NCI-H1436 treated with DMSO at 0.1 percent for 48 hours (cell line): ENCODE measurements around the gene SPRED2.

Experiments
- DNase-seq: peaks from one replicate; lab custom pipeline; 2025; lab: John Stamatoyannopoulos, UW

SPRED2 gene, protein sequence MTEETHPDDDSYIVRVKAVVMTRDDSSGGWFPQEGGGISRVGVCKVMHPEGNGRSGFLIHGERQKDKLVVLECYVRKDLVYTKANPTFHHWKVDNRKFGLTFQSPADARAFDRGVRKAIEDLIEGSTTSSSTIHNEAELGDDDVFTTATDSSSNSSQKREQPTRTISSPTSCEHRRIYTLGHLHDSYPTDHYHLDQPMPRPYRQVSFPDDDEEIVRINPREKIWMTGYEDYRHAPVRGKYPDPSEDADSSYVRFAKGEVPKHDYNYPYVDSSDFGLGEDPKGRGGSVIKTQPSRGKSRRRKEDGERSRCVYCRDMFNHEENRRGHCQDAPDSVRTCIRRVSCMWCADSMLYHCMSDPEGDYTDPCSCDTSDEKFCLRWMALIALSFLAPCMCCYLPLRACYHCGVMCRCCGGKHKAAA

DNA sequence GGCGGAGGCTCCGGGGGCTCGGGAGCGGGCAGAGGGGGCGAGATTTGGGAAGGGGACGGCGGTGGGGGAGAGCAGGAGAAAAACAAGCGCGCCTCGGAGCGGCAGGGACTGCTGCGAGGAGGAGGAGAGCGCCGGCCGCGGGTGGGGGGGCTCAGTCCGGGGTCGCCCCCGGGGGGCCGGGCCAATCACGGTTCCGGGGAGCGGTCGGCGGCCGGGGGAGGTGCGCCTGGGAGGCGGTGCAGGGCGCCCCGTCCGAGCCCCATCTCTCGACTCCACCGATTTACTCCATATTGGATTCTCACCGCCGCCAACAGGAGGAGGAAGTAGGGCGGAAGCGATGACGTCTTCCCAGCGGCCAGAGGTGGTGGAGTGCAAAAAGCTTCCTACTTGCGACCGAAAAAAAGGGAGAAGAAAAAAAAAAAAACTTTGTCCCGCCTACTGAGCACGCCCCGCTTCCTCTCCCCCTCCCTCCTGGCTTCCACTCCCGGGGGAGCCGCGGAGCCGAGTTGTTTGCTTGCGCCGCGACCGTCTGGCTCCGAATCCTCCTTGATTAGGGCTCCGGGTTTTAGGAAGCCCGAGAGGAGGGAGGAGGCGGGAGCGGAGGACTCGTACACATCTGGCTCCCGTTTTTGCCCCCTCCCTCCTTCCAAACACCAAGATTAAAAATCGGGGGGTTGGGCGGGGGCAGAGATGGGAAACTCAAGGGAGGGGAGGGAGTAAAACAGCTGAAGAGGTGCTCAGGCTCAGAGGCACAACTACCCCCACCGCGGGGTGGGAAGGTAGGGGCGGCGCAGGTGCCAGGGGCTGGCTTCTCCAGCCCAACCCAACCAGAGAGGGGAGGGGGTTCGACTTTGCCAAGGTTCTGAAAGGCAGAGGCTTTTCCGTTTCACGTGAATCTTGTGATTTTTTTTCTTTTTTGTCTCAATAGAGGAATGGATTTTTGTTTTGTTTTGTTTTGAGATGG is at the start of gene SPRED2:
TSS of gene SPRED2 (minus strand) at position 373 of the 964 bp plus-strand sequence. CDS start 612 bp downstream, outside the sequence.
- peak; percentile 57 for DNase-seq

DNA sequence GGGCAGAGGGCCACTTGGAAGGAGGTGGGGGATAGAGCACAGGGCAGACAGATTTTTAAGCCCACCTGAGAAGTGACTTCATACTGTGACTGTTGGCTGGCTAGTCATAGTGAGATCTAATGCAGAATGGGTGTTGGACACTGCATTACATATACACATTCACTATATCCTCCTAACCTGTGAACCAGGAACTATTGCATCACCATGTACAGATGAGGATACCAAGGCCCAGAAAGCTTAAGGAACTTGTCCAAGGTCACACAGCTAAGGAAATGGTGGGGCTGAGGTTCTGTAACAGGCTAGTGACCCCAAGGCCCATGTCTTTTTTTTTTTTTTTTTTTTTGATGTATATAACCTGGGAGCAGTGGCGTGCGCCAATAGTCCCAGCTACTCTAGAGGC is 49.6 kb upstream of the SPRED2 start:
- DNase-seq, result no peak

DNA sequence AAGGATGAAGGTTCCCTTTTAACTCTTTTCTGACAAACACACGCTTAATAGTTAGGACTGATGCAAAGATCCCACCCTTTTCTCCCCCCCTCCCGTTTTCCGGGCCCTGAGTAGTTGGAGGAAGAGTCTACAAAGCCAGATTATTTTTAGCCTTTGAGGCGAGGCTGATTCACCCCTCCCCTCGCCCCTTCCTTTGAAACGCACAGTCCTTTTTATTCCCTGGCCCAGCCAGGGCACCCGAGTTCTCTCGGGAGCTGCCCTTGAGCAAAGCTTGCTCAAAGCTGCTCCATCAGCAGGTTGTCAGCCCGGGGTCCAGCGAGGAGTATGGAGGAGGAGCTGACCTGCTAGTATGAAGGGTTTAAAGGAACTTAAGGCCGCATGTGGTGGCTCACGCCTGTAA is 47.1 kb upstream of the SPRED2 start:
- DNase-seq, result no peak

DNA sequence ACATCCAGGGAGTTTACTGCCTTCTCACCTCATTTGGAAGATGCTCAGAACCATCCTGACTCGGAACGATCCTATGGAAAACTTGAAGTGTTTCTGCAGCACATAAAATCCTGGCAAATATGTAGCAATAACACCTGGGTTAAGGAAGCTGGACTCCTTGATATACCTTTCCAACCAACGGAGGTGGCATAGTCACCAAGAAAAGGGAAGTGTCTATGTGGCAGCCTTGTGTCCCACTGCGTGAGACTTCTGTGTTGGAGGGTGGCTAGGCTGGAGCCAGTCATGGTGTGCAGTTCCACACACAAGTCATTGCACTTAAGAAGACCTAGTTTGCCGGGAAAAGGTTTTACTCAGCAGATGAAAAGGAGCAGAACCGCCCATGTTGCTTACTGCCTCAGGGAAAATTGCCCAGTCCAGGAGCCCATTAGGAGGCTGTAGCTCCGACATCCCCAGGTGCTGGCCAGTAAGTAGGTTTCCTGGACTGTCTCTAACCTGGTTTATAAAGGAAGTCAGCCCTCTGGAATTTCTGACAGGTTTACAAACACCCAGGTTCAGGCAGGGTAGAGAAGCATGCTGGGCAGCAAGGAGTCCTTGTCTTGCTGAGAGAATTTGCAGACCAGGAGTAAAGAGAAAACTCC is 46.2 kb upstream of the SPRED2 start:
- no peak for DNase-seq

DNA sequence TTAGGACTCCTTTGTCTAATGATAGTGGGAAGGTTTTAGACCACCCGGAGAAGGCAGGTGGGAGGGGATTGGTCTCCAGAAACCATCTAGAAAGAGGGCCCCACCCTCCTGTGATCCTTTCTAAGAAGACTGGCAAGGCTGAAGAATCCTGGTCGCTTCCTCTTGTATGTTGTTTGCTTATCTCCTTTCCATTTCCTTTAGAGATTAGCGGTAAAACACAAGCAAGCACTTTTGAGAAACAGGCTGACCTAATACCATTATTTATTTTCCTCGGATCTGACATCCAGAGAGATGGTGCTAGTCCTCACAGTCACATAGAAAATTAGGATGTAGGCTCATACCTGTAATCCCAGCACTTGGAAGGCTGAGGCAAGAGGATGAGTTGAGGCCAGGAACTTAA is 45.2 kb upstream of the SPRED2 start:
- no peak for DNase-seq

DNA sequence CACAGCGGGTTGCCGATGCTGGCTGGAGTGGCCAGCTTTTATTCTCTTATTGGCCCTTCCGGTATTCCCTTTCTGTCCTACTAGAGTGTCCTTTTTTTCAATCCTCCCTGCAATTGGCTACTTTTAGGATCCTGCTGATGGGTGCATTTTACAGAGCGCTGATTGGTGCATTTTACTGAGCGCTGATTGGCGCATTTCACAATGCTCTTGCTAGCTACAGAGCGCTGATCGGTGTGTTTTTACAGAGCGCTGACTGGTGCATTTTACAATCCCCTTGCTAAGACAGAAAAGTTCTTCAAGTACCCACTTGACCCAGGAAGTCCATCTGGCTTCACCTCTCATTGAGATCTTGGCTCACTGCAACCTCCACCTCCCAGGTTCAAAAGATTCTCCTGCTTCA is 44.4 kb upstream of the SPRED2 start:
- DNase-seq, result no peak

DNA sequence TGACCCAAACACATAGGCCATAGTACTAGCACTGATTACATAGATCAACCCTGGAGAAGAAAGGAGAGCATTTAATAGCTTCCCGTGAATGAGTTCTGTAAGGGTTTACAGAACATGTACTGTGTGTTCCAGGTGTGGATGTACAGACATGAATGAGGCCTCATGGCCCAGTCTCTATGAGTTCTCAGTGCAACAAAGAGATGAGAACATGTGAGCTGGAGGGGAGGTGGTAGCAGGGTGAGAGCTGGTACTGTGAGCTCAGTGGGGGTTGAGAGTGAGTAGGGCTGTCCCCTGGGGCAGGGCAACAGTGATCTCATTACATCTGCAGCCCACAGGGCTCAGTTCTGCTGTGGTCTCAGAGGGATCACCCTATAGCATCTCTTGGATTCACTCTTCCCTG is 42.6 kb upstream of the SPRED2 start:
- no peak for DNase-seq

DNA sequence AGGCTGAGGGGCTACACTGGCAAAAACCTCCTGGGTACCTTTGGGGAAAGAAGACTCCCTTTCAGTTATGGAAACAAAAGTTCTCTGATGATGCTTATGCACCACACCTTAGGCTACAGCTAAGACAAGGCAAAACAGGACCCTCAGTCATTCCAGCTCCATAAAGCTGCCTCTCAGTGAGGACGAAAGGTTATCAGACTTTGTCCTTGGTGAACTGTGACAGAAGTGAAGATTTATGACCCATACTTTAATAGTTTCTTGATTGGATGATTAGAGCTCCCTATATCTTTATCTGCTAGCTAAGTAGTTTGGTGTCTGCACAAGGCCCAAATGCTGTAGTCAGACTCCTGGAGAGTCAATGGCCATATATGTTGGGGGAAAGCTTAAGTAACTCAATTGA is 40.6 kb upstream of the SPRED2 start:
- no peak for DNase-seq

DNA sequence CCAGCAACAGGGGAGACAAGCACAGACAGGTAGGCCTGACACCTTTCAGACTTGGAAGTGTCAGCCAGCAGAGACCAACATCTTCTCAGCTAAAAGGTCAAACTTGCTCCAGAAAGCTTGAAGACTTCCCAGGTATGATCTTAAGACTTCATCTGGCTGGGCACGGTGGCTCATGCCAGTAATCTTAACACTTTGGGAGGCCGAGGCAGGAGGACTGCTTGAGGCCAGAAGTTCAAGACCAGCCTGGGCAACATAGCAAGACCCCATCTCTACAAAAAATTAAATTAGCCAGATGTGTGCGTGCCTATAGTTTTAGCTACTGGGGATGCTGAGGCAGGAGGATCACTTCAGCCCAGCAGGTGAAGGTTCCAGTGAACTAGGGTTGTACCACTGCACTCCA is 39.0 kb upstream of the SPRED2 start:
- no peak for DNase-seq

DNA sequence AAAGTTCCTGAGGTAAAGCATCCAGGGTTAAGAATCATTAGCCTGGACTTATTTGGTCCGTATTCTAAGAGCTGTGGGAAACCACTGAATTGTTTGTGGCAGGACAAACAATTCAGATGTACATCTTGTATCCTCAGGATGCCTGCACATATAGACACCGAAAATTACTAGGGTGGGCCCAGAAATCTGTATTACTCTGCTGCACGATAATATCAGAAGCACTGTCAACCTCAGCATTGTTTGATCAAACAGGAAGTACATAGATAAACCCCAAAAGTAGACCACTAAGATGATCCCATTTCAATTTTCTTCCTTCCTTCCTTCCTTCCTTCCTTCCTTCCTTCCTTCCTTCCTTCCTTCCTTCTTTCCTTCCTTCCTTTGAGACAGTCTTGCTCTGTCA is 34.2 kb upstream of the SPRED2 start:
- no peak for DNase-seq

DNA sequence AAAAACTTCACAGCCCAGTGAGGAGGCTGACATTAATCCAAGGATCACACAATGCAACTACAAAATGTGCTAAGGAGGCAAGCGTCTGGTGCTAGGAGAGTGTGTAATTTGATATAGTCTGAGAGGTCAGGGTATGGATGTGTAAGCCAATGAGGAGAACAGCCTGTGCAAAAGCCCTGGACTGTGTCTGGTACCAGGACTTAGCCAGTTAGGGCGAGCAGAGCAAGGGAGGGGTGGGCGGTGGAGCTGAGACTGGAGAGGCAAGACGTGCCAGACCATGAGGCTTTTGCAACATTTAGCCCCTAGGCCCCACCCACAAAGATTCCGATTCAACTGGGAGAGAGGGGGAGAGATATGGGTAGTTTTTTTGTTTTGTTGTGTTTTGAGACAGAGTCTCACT is 33.5 kb upstream of the SPRED2 start:
- DNase-seq, result no peak

DNA sequence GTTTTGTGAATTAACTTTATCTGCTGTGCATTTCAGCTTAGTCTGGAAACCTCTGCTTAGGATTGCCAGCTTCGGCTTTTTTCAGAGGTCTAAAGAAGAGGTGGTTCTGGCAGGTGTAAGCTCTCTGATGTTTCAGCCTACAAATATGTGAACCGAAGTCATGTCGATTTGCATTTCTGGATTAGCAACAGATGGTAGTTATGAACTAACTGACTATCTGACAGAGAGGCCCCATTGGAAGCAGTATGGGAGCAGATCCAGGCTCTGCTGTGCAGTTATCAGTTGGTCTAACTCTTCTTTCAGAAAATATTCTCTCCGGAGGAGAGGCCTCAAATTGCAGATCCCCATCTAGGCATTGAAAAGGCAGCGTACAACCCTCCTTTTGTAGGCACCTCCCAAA is 32.7 kb upstream of the SPRED2 start:
- no peak for DNase-seq

DNA sequence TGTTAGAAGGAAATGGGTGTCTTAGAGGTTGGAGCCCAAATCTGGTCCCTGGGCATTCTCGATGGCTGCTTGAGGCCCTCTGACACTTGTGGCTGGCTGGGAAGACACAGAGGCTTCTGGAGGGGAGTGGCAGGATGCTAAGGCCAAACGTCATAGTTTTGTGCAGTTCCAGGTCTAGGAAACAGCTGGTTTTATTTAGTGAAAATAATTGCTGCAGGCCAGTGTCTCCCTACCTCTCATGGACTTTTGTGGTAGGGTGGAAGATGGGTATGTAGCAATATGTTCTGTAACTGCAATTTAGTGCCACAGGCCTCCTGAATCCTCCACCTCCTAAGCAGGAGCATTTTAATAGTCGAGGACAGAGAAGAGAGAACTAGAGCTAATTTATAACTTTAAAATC is 32.2 kb upstream of the SPRED2 start:
- DNase-seq, result no peak

DNA sequence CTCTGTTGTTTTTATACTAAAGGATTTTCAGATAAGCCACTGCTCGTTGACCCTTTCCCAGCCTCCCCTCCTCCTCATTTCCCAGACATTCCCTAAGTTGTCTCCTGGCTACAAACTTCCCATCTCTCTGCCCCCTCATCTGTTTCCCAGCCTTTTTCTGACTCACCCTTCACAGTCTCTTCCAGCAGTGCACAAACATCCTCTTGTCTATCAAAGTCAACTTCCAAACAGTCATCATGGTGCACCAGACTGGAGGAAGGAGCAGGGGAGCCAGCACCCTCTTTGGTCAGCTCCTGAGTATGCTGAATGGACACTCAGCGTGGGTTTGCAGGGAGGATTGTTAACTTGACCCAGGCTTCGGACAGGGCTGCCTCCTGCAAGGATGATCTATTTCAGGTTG is 26.6 kb upstream of the SPRED2 start:
- no peak for DNase-seq

DNA sequence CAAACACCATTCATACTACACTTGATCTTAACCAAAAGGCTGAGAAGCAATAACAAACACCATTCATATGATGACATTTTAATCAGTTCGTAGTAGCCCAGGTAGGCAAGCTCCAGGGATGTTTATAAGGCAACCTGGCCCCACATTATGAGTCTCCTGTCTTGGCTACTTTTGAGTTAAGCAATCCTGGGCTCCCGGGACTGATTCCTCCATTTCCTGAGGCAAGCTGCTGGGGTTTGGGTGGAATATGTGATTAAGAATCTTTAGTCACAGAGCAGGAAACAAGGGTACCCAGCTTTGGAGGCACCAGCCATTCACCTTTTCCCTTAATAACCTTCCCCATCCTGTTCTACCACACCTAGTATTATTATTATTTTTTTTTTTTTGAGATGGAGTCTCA is 24.5 kb upstream of the SPRED2 start:
- no peak for DNase-seq

DNA sequence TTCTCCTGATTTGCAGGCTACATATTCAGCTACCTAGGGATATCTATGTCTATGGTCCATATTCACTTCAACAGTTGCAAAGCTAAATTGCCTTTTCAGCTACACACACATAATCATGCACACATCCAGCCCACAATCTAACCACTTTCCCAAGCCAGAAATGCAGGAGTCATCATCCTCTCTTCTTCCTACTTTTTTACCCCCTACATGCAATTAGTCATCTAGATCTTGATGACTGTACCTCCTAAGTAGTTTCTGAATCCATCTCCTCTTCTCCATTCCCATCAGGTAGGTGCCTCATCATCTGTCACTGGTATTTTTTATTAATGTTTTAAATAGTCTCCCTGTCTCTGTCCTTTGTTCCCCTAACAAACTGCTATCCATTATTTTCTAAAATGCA is 23.7 kb upstream of the SPRED2 start:
- DNase-seq, result no peak

DNA sequence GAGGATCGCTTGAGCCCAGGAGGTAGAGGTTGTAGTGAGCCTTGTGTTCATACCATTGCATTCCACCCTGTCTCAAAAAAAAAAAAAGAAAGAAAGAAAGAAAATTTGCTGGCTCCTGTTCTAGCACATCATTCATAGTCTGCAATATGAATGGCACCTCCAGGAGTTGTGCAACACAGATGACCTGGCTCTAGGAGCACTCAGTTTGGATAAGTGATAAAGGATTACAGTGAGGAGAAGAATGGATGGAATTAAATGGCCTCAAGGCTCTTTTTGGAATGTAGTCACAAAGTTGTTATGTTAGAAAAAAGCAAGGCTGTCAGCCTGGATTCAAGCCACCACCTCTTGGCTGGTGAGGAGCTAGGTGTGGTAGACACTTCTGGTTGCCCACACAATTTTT is 21.5 kb upstream of the SPRED2 start:
- no peak for DNase-seq

DNA sequence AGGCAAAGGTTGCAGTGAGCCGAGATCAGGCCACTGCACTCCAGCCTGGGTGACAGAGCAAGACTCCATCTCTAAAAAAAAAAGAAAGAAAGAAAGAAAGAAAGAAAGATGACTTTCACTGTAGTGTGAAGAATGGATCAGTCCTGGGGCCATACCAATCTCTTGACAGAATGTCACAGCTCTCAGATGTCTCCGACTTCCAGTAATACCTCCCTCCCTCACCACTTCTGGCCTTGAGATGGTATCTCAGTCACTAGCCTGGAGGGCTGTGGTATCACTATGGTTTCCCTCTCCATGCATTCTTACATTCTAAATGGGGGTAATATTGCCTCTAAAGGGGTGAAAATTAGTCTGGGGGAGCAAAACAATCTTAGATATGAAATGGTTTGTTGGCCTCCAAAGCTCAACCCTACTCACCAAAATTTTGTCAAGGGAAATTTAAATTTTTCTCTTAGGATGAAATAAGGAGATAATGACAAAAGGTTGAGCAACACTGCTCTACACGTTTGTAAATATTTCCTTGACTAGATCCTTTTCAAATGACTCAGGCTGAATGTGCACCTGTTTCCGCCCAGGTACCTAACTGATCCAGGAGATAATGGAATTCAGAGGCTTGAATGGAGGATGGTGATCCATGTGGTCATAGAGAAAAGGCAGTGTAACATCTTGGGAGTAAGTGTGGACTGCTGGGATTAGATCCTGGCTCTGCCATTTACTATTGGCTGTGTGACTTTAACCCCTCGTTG is 19.9 kb upstream of the SPRED2 start:
- DNase-seq, result no peak

DNA sequence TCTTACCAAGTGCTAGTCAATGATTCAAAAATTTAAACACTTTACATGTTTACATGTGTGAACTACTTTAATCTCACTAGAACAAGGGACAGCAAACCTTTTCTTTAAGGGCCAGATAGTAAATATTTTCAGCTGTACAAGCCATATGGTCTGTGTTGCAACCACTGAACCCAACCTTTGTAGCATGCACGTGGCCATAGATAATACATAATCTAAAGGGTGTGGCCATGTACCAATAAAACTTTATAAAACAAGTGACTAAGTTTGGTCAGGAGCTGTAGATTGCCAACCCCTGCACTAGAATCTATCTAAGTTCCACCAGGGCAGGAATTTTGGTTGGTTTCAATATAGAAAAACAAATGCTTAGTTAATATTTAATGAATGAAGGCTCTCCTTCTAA is 18.4 kb upstream of the SPRED2 start:
- DNase-seq, result no peak

DNA sequence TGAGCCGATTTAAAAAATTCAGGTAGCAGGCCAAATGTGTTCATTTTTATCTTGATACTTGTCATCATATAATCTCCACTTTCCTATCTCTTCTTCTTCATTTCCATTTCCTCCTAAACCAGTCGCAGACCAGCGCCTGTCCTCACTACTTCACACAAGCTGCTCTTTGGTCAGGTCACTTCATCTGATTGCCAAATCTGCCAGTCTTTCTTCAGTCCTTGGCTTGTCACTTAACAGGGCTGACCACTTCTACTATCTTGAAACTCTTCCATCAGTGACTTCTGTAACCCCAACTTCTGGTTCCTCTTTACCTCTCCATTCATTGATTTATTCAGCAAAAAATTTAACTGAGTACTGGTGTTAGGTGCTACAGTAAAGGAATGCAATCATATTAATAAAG is 18.0 kb upstream of the SPRED2 start:
- no peak for DNase-seq

DNA sequence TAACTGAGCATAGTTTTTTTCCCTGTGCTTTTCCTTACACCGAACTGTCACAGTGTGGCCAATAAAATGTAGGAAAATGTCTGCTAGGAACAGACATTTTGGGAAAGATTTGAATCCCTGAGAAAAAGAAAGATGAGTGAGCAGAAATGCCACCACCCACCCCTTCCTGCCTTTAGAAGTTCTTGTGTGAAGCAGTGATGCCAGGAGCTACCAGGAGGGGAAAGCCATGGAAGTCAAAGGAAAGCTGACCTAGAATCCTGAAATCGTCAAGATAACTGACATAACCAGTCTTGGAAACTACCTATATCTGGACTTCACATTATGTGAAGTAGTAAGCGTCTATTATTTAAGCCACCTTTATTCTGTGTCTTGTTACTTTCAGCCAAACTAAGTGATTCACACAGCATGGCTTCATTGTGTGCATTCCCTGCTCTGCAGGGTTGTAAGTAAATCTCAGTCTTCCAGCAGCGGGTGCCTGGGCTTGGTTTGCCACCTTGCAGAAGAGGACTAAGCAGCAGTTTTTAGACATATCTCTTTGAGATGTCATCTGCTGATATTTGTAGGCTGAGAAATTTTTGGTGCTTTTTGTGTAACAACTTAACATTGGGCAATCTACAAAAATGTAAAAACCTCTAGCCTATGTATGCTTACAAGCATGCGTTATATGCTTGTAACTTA is 11.2 kb upstream of the SPRED2 start:
- no peak for DNase-seq
